Brain microvascular endothelial cell (primary cell): ENCODE results near the gene AKAP7.

Experiments used
- DNase-seq: peaks from one replicate; pipeline ENCODE4 v3.0.0-alpha.2; 2020
- H3K27ac ChIP-seq: fragments of 250-450 bp; sonication (Bioruptor Pico); 2 replicates; pipeline ENCODE4 v1.5.1; 2020; ENCODE audit warnings: mild to moderate bottlenecking, moderate library complexity
- H3K27me3 ChIP-seq: fragments of 250-450 bp; sonication (Bioruptor Pico); replicated peaks from 2 replicates; pipeline ENCODE4 v1.5.1; 2020; ENCODE audit warnings: mild to moderate bottlenecking
- H3K36me3 ChIP-seq: fragments of 250-450 bp; sonication (Bioruptor Pico); replicated peaks from 2 replicates; pipeline ENCODE4 v1.5.1; 2020; ENCODE audit warnings: mild to moderate bottlenecking
- H3K4me3 ChIP-seq: 2 replicates; pipeline ENCODE4 v1.5.1; 2011; ENCODE audit warnings: low read depth, mild to moderate bottlenecking, control low read depth, low read length, moderate library complexity
- in situ Hi-C: cut with HindIII; loops from 2 replicates; pipeline ENCODE4 v1.10.0; 2017; ENCODE audit warnings: low sequenced_read_pairs, low pct_ligation_motif_present
- TF ChIP-seq, protein P1 (sequence below): IDR thresholded peaks from 2 replicates; pipeline ENCODE4 v1.5.1; 2011; ENCODE audit warnings: low read depth, mild to moderate bottlenecking, moderate library complexity, low read length, control low read depth, inconsistent platforms; ENCODE audit errors: missing control alignments

Gene AKAP7

DNA sequence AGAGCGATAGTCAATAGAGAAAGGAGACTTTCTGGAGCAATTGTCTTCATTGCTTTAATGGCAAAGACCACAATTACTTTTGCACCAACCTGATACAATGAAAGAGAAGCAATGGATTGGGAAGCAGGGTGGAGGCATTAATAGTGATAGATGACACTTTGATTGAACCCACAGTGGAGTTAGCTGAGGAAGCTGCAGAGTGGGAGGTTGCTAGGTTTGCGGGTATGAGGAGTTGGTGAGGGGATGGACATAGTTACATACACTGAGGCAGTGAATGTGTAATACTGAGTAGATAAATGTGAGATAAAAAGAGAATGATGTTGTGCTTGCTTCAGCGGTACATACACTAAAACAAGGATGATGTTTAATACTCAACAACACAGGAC is 91.9 kb downstream of the AKAP7 start:
- no peak overlapping the region for H3K27ac ChIP-seq
- no peaks in the 10 kb centered on the region for H3K27me3 ChIP-seq
- no peaks in the 10 kb centered on the region for H3K36me3 ChIP-seq
- TF ChIP-seq, protein P1, sequence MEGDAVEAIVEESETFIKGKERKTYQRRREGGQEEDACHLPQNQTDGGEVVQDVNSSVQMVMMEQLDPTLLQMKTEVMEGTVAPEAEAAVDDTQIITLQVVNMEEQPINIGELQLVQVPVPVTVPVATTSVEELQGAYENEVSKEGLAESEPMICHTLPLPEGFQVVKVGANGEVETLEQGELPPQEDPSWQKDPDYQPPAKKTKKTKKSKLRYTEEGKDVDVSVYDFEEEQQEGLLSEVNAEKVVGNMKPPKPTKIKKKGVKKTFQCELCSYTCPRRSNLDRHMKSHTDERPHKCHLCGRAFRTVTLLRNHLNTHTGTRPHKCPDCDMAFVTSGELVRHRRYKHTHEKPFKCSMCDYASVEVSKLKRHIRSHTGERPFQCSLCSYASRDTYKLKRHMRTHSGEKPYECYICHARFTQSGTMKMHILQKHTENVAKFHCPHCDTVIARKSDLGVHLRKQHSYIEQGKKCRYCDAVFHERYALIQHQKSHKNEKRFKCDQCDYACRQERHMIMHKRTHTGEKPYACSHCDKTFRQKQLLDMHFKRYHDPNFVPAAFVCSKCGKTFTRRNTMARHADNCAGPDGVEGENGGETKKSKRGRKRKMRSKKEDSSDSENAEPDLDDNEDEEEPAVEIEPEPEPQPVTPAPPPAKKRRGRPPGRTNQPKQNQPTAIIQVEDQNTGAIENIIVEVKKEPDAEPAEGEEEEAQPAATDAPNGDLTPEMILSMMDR: no peak
- no peak for DNase-seq
- in situ Hi-C loops: no loop called here
- no peak overlapping the region for H3K4me3 ChIP-seq

- H3K4me3 ChIP-seq: no peak overlapping the region
- H3K36me3 ChIP-seq: no peaks in the 10 kb centered on the region
- no peaks in the 10 kb centered on the region for H3K27me3 ChIP-seq
- no peak for DNase-seq
- in situ Hi-C loops: no loop called here
- no peak overlapping the region for H3K27ac ChIP-seq
- TF ChIP-seq, protein P1: no peak
Observed at GRCh38 chr6:131231103-131231502, 95.8 kb downstream of the AKAP7 start.

- TF ChIP-seq, protein P1: no peak
- DNase-seq: no peak
- in situ Hi-C loops: no loop called here
- Histone ChIP-seq H3K27ac (no peak overlapping the region), H3K27me3 (no peaks in the 10 kb centered on the region), H3K4me3 (no peak overlapping the region), H3K36me3 (no peaks in the 10 kb centered on the region)
Observed at GRCh38 chr6:131231891-131232290, 96.6 kb downstream of the AKAP7 start.

GRCh38 chr6:131244942-131245341 is 109.7 kb downstream of the AKAP7 start:
- in situ Hi-C loops: no loop called here
- DNase-seq: no peak
- TF ChIP-seq, protein P1: no peak
- Histone ChIP-seq H3K27me3 (no peaks in the 10 kb centered on the region), H3K4me3 (no peak overlapping the region), H3K36me3 (no peaks in the 10 kb centered on the region), H3K27ac (no peak overlapping the region)

- Histone ChIP-seq H3K4me3 (peak overlapping the region; percentile 43), H3K27me3 (no peaks in the 10 kb centered on the region), H3K27ac (no peak overlapping the region), H3K36me3 (no peaks in the 10 kb centered on the region)
- peak; percentile 40 for DNase-seq
- TF ChIP-seq, protein P1: no peak
- in situ Hi-C loops: no loop called here
Observed at GRCh38 chr6:131250122-131250521, 114.9 kb downstream of the AKAP7 start.

- H3K4me3 ChIP-seq: no peak overlapping the region
- in situ Hi-C loops: no loop called here
- H3K27me3 ChIP-seq: no peaks in the 10 kb centered on the region
- no peak for DNase-seq
- no peaks in the 10 kb centered on the region for H3K36me3 ChIP-seq
- H3K27ac ChIP-seq: no peak overlapping the region
- TF ChIP-seq, protein P1: no peak
Observed at GRCh38 chr6:131250936-131251335, 115.7 kb downstream of the AKAP7 start.
